Activated CD4-positive, alpha-beta T cell treated with anti-CD3 and anti-CD28 coated beads for 1 hour (primary cell): ENCODE results near the gene KAT2A.

Source experiments
- DNase-seq: peaks from one replicate; pipeline ENCODE4 v3.0.0-alpha.2; 2020

The KAT2A gene

GRCh38 chr17:42135151-42135550 lies 14.0 kb upstream of the KAT2A start:
- no peak for DNase-seq

DNA sequence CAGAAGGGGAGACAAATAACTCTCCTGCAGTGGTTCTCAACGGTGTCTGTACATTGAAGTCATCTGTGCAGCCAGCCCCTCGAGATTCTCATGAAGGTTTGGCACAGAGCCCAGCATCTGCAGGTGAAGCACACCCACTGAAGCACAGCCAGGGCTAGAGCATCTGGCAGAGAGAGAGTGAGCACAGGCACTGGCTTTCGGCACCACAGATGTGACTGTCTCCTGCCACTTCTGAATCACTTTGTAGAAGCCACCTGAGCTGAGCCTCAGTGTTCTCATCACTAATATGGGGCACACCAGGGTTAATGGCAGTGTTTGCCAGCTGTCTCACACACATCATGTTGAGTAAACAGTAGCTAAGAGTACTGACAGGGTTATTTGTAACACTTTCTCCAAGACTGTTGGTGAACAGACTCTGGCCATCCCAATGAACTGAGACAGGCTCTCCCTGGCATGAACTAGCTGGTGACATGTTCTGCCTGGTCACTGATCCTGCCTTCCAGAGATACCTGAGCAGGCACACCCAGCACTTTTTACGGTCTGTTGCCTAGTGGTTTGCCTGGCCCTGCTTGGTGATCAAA lies 12.4 kb upstream of the KAT2A start:
- no peak for DNase-seq

DNA sequence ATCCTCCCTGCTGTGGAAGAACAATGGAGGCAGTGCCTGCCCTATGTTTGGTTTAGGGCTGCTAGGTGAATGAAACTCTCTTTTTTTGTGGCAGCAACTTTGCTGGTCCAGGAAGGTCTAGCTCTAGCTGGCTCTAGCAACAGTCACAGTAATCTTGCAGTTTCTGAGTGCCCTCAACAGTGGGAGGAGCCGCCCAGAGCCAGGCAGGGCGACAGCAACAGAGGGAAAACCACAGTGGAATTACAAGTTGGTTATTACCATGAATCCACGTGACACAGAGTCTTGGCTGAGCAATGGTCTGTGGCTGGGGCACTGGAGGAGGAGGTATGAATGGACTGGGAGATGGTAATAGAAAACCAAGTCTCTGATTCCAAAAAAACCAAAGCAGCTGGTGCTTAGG lies 11.8 kb upstream of the KAT2A start:
- DNase-seq = no peak

- no peak for DNase-seq
Observed at GRCh38 chr17:42131981-42132432, 10.8 kb upstream of the KAT2A start.

GRCh38 chr17:42131232-42131631 lies 10.1 kb upstream of the KAT2A start:
- no peak for DNase-seq

GRCh38 chr17:42130310-42130936 lies 9.3 kb upstream of the KAT2A start:
- DNase-seq = no peak

DNA sequence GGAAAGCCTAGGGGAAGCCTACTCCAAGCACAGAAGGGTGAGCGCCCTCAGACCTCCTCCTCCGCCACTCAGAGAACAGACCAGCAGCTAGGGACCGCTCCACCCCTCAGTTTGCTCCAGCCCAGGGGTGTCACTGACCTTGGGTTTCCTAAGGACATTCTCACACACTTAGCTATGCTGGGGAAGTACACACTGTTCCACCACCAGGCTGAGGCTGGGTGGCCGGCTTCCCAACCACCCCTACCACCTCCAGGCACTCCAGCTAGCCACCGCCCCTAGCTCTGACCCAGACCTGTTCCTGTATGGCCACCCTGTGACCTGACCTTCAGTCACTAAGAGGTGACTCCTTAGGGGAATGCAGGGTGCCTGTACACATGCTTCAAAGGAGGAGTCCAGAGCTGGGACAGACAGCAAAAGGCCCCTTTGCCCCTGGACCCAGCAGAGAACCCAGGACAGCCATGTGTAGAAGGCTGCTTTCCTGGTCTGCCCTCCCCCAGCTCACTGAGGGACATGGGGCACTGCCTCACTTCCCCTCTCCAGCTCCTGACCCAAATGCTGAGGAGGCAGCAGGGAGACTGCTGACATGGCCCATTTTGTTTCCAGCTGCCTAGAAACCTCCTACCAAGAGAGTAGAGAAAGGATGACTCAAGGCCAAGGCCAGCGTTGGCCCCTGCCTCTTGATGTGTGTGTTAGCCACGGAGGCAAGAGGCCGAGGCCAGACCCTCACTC lies 8.1 kb upstream of the KAT2A start:
- no peak for DNase-seq

GRCh38 chr17:42127414-42127813 lies 6.2 kb upstream of the KAT2A start:
- DNase-seq = no peak

DNA sequence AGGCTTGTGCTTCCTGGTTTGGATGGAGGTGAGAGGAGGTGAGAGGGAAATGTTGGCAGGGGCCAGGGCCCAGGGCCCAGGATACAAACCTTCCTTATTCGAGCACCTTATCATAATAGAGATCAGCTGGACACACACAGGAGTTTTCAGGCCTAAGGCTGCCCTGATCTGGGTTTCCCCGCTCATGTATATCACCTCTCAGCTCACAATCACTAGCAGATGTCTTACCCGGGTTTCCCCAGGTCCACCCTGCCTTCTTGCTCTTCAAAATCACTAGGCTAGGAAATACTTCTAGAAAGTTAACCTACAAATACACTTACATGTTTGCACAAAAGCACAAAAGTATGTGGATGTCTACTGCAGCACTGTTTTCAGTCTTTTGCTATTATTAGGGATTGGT lies 5.7 kb upstream of the KAT2A start:
- DNase-seq = no peak

GRCh38 chr17:42125565-42125964 lies 4.4 kb upstream of the KAT2A start:
- no peak for DNase-seq

DNA sequence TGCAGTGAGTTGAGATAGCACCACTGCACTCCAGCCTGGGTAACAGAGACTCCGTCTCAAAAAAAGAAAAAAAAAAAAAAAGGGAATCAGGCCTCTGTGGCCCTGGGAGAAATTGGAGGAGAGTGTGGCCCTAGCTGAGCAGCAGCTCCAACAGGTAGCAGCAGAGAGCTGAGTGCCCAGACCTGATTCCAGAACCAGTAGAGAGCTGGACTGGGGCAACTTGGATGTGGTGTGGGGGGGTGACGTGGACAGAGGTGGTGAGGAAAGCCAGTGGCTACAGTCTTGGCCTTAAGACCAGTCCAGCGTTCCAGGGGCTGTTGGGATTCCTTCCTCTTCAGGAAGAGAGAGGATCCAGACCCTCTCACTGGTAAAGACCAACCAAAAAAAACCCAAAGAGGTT lies 3.1 kb upstream of the KAT2A start:
- DNase-seq = no peak

GRCh38 chr17:42122371-42123303 lies 1.5 kb upstream of the KAT2A start, which contains the start of gene HSPB9:
TSS of gene HSPB9 (plus strand) at chr17:42122804. CDS start at chr17:42122851, 47 bp downstream.
- DNase-seq = no peak

GRCh38 chr17:42120161-42120769 lies 902 bp downstream of the KAT2A start:
- no peak for DNase-seq

DNA sequence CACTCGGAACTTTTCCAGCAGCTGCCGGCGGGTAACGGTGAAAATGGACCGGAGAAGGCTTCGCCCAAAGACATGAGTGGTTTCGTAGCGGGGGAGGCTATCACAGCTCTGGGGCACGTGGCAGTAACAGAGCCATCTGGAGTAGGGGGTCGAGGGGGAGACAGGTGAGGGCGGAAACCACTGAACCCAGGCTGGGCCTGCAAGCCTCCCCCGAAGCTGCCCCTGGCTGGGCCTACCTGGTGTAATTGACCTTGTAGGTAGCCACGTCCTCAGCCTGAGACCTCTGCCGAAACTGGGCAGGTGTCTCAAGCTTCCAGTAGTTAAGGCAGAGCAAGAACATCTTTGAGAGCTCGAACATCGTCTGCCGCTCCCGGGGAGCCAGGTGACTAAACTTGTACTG lies 1.9 kb downstream of the KAT2A start:
- DNase-seq = no peak

DNA sequence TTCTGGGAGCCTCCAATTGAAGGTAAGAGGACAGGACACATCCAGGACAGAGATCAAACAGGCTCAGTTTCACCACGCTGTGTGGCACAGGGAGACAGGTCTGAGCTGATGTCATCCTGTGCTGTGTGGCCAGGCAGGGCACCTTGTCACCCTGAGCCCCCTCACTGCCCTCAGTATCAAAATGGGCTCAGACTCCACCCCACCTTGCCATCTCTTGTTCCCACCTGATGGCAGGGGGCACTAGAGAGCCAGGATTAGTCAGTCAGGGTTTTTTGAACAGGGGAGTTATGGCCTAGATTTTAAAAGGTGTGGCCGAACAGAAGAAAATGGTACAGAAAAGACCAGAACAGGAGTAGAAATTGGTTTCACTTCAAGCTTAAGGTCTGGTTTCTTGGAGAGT lies 2.6 kb downstream of the KAT2A start:
- DNase-seq = no peak

- DNase-seq = no peak
Observed at GRCh38 chr17:42118126-42118510, 3.0 kb downstream of the KAT2A start.

- no peak for DNase-seq
Observed at GRCh38 chr17:42117397-42118125, 3.6 kb downstream of the KAT2A start.

DNA sequence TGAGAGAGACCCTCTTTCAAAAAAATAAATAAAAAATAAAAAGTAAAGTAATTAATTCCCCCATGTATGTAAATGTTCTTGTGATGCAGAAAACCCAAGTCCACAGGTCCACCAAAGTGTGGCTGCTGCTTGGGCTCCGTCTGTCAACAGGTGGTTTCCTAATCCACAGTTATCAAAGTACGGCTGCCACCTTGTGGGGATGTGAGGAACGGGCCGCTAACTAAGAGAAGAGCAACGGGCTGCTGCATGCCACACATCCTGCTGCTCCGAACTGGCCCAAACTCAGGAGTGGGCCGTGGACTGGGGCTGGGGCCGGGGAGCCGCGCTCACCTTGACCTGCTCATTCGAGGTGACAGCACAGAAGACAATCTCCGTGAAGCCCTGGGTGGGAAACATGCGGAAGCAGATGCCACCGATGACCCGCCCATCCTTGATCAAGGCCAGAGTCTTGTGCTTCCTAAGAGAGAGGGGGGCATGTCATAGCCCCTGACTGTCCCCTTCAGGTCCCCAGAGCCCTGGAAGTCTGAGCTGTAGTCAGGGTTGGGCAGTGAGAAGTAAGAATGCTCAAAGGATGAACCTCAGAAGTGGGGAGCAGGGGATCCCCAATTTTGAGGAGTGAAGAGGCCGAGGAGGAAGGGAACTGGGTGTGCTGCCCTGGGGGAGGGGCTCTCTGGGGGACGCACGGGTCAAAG lies 4.3 kb downstream of the KAT2A start:
- DNase-seq = peak; percentile 75

GRCh38 chr17:42114118-42114517 lies 7.0 kb downstream of the KAT2A start:
- no peak for DNase-seq

- no peak for DNase-seq
Observed at GRCh38 chr17:42113293-42114069, 7.7 kb downstream of the KAT2A start.
